Stimulated activated CD8-positive, alpha-beta memory T cell treated with anti-CD3 and anti-CD28 coated beads, Interleukin-7, amount 100 ng/mL, for 48 hours (primary cell): ENCODE data around the gene ZBED2.
"Not testable (repeated sequence)": the region's sequence is repeated elsewhere in the genome, so short reads cannot be mapped to it uniquely, and the experiment has no call there.

Source experiments
- DNase-seq, 2 donors: peaks; one replicate each; pipeline ENCODE4 v3.0.0-alpha.2; 2020; ENCODE audit warnings: low read depth in 1 of 2; ENCODE audit errors: extremely low read depth in 1 of 2

The ZBED2 gene

GRCh38 chr3:111595232-111595631, at the start of gene ZBED2:
ZBED2 (minus strand) TSS chr3:111595346; CDS start chr3:111594201, 1,145 bp downstream.
- peak in 1 of 2 donors; percentile 53 for DNase-seq

GRCh38 chr3:111639316-111639715, 44.2 kb upstream of the ZBED2 start:
- DNase-seq: no peak

GRCh38 chr3:111636366-111636885, 41.3 kb upstream of the ZBED2 start:
- no peak for DNase-seq

GRCh38 chr3:111635403-111635802, 40.3 kb upstream of the ZBED2 start:
- no peak for DNase-seq

GRCh38 chr3:111630638-111631037, 35.5 kb upstream of the ZBED2 start:
- DNase-seq: not testable (repeated sequence)

GRCh38 chr3:111629018-111629417, 33.9 kb upstream of the ZBED2 start:
- DNase-seq: not testable (repeated sequence)

- no peak for DNase-seq
These were observed 31.9 kb upstream of the ZBED2 start for GRCh38 chr3:111627092-111627491.

GRCh38 chr3:111621535-111621934, 26.4 kb upstream of the ZBED2 start:
- no peak for DNase-seq

- no peak for DNase-seq
These were observed 24.7 kb upstream of the ZBED2 start for GRCh38 chr3:111619833-111620232.

- DNase-seq: no peak
These were observed 23.8 kb upstream of the ZBED2 start for GRCh38 chr3:111618945-111619344.

GRCh38 chr3:111617912-111618601, 22.9 kb upstream of the ZBED2 start:
- DNase-seq: no peak

- DNase-seq: no peak
These were observed 22.3 kb upstream of the ZBED2 start for GRCh38 chr3:111617406-111617805.

- DNase-seq: peak in 1 of 2 donors; percentile 77
These were observed 21.4 kb upstream of the ZBED2 start for GRCh38 chr3:111616417-111617105.

- DNase-seq: no peak
These were observed 20.7 kb upstream of the ZBED2 start for GRCh38 chr3:111615880-111616279.

- no peak for DNase-seq
These were observed 18.1 kb upstream of the ZBED2 start for GRCh38 chr3:111613294-111613693.

- no peak for DNase-seq
These were observed 15.5 kb upstream of the ZBED2 start for GRCh38 chr3:111610612-111611054.

GRCh38 chr3:111610189-111610588, 15.0 kb upstream of the ZBED2 start:
- DNase-seq: no peak

- no peak for DNase-seq
These were observed 14.6 kb upstream of the ZBED2 start for GRCh38 chr3:111609700-111610099.

GRCh38 chr3:111608383-111608782, 13.2 kb upstream of the ZBED2 start:
- DNase-seq: no peak

GRCh38 chr3:111607240-111607920, 12.2 kb upstream of the ZBED2 start:
- no peak for DNase-seq

GRCh38 chr3:111605493-111605892, 10.3 kb upstream of the ZBED2 start:
- DNase-seq: no peak

- DNase-seq: no peak
These were observed 9.9 kb upstream of the ZBED2 start for GRCh38 chr3:111605018-111605417.
